H1 (cell line): ENCODE data around the gene INPP5J.

Experiments
- CTCF ChIP-seq, 3 experiments: IDR thresholded peaks; 1 replicate in 2 of 3; 2 replicates in 1 of 3; pipeline versions ENCODE4 v1.5.1 to v1.6.1; 2011; ENCODE audit warnings: low read length in 3 of 3, mild to moderate bottlenecking in 3 of 3, inconsistent platforms in 2 of 3, low read depth in 1 of 3, moderate library complexity in 1 of 3; ENCODE audit not compliant: insufficient read depth in 1 of 3; ENCODE audit errors: control extremely low read depth in 1 of 3
- SIRT6 ChIP-seq: IDR thresholded peaks from one replicate; pipeline ENCODE4 v1.7.1; 2012; ENCODE audit warnings: low read length, inconsistent platforms
- USF2 ChIP-seq: IDR thresholded peaks from 2 replicates; pipeline ENCODE4 v1.6.1; 2011; ENCODE audit warnings: low read length, improper control_type of control experiment

- TF ChIP-seq SIRT6 (no peak), USF2 (no peak), CTCF (IDR thresholded peaks at IDR 0.05; ENCODE audit: control extremely low read depth in 1 of 3, insufficient read depth in 1 of 3, low read depth in 1 of 3, low read length in 3 of 3) (no peak)
Measured at GRCh38 chr22:31127181-31127772, 4.5 kb downstream of the INPP5J start.
